ENCODE measurements around the gene LRMDA.

DNA sequence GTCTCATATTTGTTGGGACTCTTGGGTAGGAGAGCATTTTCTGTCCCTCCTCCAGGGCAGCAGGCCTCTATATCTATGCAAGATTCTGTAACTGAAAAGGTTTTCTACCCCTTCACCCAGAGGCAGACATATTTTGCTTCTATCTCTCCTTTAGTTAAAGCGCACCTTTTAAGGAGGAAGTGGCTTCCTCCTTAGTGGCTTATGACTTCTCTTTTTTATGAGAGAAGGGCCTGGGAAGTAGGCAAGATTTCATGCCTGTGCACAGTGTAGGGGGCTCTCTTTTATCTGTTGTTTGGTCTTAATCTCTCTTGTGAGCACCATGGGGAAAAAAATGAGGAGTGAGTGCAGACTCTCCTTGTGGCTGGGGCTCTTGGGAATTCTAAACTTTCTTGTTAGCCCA, 122.1 kb downstream of the LRMDA start:
- TF ChIP-seq, protein P1, sequence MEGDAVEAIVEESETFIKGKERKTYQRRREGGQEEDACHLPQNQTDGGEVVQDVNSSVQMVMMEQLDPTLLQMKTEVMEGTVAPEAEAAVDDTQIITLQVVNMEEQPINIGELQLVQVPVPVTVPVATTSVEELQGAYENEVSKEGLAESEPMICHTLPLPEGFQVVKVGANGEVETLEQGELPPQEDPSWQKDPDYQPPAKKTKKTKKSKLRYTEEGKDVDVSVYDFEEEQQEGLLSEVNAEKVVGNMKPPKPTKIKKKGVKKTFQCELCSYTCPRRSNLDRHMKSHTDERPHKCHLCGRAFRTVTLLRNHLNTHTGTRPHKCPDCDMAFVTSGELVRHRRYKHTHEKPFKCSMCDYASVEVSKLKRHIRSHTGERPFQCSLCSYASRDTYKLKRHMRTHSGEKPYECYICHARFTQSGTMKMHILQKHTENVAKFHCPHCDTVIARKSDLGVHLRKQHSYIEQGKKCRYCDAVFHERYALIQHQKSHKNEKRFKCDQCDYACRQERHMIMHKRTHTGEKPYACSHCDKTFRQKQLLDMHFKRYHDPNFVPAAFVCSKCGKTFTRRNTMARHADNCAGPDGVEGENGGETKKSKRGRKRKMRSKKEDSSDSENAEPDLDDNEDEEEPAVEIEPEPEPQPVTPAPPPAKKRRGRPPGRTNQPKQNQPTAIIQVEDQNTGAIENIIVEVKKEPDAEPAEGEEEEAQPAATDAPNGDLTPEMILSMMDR (conservative IDR thresholded peaks at IDR 0.05; ENCODE audit: low read length), result no peak
- TF ChIP-seq EZH2phosphoT487 (IDR thresholded peaks at IDR 0.05; ENCODE audit: borderline replicate concordance, low read depth, low read length), result no peak

All from OCI-LY7 (cell line).